ENCODE measurements around the gene FSTL4. TPM values are rescaled to one million over a fixed set of nuclear protein-coding genes. Genes with fewer than 3 reads are reported as not detected.

FSTL4 gene
- total RNA-seq, 1 donor from 2014 or later = 0.67 TPM

- Histone ChIP-seq H3K27me3 (no peaks in the 10 kb centered on the region), H3K36me3 (no peaks in the 10 kb centered on the region), H3K4me3 (no peak overlapping the region), H3K4me1 (no peaks in the 10 kb centered on the region), H3K27ac (no peak overlapping the region), H3K9me3 (no peaks in the 10 kb centered on the region)
- DNase-seq (peak; percentile 41), ATAC-seq (no peak)
- TF ChIP-seq, protein P1, sequence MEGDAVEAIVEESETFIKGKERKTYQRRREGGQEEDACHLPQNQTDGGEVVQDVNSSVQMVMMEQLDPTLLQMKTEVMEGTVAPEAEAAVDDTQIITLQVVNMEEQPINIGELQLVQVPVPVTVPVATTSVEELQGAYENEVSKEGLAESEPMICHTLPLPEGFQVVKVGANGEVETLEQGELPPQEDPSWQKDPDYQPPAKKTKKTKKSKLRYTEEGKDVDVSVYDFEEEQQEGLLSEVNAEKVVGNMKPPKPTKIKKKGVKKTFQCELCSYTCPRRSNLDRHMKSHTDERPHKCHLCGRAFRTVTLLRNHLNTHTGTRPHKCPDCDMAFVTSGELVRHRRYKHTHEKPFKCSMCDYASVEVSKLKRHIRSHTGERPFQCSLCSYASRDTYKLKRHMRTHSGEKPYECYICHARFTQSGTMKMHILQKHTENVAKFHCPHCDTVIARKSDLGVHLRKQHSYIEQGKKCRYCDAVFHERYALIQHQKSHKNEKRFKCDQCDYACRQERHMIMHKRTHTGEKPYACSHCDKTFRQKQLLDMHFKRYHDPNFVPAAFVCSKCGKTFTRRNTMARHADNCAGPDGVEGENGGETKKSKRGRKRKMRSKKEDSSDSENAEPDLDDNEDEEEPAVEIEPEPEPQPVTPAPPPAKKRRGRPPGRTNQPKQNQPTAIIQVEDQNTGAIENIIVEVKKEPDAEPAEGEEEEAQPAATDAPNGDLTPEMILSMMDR (IDR thresholded peaks at IDR 0.05) = no peak
- intact Hi-C loops (cut with DNase I) = no loop called here
Observed at GRCh38 chr5:133338504-133339355, 273.6 kb downstream of the FSTL4 start.

GRCh38 chr5:133337795-133338445, 274.4 kb downstream of the FSTL4 start:
- no peak for ATAC-seq
- no peaks in the 10 kb centered on the region for H3K4me1 ChIP-seq

GRCh38 chr5:133336969-133337410, 275.4 kb downstream of the FSTL4 start:
- TF ChIP-seq, protein P1 (IDR thresholded peaks at IDR 0.05) = no peak
- Histone ChIP-seq H3K27me3 (no peaks in the 10 kb centered on the region), H3K27ac (no peak overlapping the region), H3K4me1 (no peaks in the 10 kb centered on the region), H3K4me3 (no peak overlapping the region), H3K9me3 (no peaks in the 10 kb centered on the region), H3K36me3 (no peaks in the 10 kb centered on the region)
- DNase-seq (peak; percentile 48), ATAC-seq (no peak)
- intact Hi-C loops (cut with DNase I) = no loop called here

More at GRCh38 chr5:133337795-133338445, 274.4 kb downstream of the FSTL4 start:
- Histone ChIP-seq H3K36me3 (no peaks in the 10 kb centered on the region), H3K27ac (no peak overlapping the region), H3K9me3 (no peaks in the 10 kb centered on the region), H3K4me3 (no peak overlapping the region), H3K27me3 (no peaks in the 10 kb centered on the region)
- TF ChIP-seq, protein P1 (IDR thresholded peaks at IDR 0.05) = no peak
- DNase-seq = peak; percentile 33
- intact Hi-C loops (cut with DNase I) = no loop called here

DNA sequence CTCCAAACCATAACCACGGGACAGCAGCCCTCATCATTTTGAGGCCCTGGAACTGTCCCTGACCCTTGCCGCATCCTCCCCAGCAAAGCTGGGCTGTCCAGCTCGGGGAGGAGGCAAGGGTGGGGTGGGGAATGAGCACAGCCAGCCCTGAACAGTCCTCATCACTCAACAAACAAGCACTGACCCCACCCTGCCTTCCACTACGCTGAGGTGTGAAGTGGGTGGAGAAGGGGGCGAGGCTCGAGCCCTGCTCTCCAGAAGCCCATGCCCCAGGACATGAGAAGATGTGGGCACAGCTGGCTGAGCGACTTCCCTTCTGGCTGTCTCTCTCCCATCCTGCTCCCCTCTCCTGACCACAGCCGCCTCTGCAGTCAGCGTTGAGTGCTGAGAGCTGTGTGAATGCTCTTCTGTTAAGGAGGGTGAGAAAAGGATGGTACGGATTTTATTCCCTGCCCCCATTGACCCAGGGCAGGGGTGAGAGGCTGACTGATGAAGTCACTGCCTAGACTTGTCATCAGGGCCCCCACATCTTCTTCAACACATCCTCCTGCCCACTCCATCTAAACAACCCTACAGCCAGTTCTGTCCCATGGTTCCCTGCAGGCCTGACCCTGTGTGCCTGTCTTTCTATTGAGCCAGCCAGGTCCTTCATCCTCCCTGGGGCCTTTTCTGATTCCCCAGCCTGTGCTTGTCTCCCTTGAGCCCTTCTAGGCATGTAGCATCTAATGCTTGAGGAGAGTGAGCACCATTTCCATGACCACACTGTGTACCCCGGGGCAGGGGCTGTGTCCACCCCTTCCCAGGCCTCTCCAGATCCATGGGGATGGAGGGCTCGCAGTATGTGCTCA, 276.0 kb downstream of the FSTL4 start:
- no peak overlapping the region for H3K4me3 ChIP-seq
- H3K27me3 ChIP-seq = no peaks in the 10 kb centered on the region
- ATAC-seq (no peak), DNase-seq (peak; percentile 46)
- H3K36me3 ChIP-seq = no peaks in the 10 kb centered on the region
- intact Hi-C loops (cut with DNase I) = no loop called here
- H3K9me3 ChIP-seq = no peaks in the 10 kb centered on the region
- TF ChIP-seq, protein P1 (IDR thresholded peaks at IDR 0.05) = no peak
- H3K27ac ChIP-seq = no peak overlapping the region
- no peaks in the 10 kb centered on the region for H3K4me1 ChIP-seq

DNA sequence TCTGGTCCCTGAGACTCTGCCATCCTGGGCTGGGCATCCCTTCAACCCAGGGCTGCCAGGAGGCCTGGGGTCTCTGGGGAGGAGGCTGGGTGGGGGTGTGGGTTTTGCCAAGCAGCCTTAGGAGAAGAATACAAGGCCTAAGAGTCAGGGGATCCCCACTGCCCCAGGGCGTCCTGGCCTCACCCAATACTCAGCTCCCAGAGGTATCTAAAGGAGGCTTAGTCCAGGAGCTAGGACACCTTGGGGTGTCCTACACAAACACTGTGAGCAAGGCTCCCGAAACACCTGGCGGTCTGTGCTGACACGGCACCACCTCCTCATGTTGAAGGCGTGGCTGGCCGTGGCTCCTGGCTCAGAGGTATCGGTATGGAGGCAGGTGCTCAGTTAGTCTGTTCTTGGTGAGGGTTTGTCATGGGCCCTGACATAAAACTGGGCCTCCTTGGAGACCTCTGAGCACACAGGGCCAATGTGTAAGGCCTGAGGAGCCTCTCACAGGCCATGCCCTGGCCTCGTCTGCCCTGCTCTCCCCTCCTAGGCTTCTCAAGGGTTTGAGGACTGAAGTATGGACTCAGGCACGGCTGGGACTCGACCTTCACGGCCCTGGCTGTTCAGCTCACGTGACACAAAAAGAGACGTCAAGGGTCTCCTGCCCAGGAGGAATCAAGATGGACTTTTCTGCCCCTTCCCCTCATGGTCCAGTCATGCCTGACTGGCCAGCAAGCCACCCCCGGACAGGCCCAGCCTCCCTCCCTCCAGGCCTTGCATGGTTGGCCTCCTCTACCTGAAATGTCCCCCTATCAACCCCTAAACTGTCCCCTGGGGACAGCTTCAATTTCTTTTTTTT, 277.3 kb downstream of the FSTL4 start:
- no peak overlapping the region for H3K4me3 ChIP-seq
- H3K27ac ChIP-seq = no peak overlapping the region
- no peaks in the 10 kb centered on the region for H3K4me1 ChIP-seq
- ATAC-seq (no peak), DNase-seq (peak; percentile 48)
- no peaks in the 10 kb centered on the region for H3K9me3 ChIP-seq
- H3K36me3 ChIP-seq = no peaks in the 10 kb centered on the region
- H3K27me3 ChIP-seq = no peaks in the 10 kb centered on the region
- intact Hi-C loops (cut with DNase I) = no loop called here
- TF ChIP-seq, protein P1 (IDR thresholded peaks at IDR 0.05) = no peak
